ENCODE results near the gene OGG1.

Gene OGG1

GRCh38 chr3:9787714-9788113 lies 38.0 kb downstream of the OGG1 start:
- DNase-seq: no peak

DNA sequence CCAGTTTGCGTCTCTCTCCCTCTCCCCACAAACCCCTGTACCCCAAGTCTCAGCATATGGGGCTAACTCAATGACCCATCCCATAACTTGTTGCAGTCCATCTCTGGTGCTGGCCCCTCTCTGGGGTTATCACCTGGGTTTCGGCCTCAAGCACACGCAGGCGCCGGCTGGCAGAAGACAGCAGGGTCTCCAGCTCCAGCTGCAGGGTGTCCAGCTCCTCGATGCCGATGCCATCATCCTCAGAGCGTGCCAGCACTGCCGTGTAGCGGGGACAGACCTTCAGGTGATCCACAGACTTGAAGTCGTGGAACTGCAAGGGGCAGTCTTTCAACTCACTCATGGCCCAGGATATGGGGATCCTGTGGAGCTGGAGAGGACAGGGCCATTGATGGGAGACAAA lies 41.4 kb downstream of the OGG1 start:
- DNase-seq: no peak

GRCh38 chr3:9791790-9792404 lies 42.1 kb downstream of the OGG1 start:
- DNase-seq: no peak

DNA sequence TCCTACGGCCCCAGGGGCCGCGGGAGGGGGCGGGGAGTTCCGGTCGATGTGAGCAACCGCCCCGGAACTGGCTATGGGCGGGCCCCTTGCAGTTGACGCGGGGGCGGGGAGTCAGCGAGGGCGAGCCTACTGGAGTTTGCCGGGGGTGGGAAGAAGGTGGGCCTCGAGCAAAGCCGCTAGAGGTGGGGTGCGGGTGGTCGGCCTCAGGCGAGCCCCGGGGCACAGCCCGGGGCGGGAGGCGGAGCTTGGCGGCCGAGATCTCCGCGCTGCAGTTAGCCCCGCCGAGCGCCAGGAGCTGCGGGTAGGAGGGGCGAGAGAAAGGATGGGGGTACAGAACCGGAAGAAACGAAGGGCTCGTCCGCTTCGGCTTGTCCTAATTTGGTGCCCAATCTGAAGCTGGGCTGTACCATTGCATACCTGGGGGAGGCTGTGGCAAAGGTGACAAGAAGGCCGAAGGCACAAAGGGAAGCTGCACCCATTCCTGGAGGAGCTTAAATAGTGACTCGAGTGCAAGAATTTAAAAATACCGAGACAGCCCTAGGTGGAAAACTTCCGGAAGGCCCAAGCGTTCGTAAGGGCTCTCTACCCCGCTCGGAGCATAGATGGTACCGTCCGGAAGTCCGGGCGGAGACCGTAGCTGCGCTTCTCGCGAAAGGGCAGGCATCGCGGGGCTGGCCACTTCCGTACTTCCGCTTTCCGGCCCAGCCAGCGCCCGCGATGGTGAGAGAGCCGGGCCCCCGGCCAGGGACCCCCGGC lies 42.8 kb downstream of the OGG1 start, which contains the start of the genes ARPC4 and TADA3:
Gene ARPC4, plus strand, starts transcription at position 678 of the 756 bp plus-strand sequence. Its CDS starts 40 bp downstream, at position 718.
Gene TADA3, minus strand, starts transcription at position 69 of the 756 bp plus-strand sequence. CDS start 1,007 bp downstream, outside the sequence.
- DNase-seq: peak; percentile 94

DNA sequence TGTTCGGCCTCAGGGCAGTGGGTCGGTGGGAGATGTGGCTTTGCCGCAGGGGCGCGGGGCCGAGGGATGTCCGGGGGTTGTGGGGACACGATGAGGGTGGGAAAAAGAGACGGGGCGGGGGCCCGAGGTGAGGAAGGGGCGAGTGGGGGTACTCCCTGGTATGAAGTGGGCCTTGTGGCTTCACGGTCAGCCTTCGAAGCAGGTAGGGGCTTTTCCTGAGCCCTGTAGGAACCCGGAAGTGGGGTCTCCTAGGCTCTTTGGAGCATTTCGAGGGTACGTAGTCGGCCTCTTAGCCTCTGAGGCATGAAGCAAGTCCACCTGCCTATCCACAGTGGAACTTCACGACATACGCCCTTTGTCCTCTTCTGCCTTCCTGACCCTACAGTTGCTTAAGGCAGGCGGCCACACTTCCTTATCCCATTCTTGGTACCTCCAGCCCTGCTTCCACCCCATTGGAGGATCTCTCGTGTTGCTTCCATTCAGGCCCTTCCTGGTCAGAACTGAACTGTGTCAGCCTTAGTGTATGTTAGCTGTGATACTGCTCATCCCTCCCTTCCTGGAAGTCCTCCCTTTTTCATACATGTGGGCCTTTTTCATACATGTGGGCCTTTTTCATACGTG lies 43.5 kb downstream of the OGG1 start:
- DNase-seq: peak; percentile 51

DNA sequence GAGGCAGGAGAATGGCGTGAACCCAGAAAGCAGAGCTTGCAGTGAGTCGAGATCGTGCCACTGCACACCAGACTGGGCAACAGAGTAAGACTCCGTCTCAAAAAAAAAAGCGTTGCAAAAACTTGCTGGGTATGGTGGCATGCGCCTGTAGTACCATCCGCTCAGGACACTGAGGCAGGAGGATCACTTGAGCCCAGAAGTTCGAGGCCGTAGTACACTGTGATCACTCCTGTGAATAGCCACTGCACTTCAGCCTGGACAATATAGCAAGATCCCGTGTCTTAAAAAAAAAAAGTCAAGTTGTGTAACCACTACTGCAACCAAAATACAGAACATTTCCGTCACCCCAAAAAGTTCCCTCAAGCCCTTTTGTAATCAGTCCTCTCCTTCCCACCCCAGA lies 44.6 kb downstream of the OGG1 start:
- no peak for DNase-seq

- no peak for DNase-seq
Measured at GRCh38 chr3:9795207-9795606, 45.5 kb downstream of the OGG1 start.

DNA sequence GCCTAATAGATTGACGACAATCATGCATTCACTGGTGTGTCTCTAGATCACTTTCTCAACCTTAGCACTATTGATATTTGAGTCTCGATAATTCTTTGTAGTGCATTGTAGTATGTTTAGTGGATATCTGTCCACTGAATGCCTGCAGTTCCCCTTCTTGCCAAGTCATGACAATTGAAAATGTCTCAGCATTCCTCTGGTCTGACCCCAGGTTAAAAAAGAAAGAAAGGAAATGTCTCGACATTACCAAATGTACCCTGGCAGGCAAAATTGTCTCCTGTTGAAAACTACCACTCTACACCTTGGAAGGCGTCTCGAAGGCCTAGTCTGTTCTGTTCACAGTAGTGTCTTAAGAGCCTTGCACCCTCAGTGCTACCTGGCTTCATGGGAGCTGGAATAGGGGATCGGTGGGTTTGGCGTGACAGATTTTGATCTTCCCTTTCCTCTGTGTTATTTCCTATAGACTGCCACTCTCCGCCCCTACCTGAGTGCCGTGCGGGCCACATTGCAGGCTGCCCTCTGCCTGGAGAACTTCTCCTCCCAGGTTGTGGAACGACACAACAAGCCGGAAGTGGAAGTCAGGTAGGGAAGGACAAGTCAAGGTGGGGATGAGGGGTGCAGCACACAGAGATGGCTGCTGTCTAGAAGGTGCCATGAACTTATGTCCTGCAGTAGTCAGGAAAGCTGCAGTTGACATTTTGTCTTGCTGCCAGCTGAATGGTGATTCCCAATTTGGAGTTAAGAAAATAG lies 47.6 kb downstream of the OGG1 start:
- DNase-seq: no peak

GRCh38 chr3:9800529-9800928 lies 50.8 kb downstream of the OGG1 start:
- no peak for DNase-seq

GRCh38 chr3:9803494-9803893 lies 53.7 kb downstream of the OGG1 start:
- no peak for DNase-seq

DNA sequence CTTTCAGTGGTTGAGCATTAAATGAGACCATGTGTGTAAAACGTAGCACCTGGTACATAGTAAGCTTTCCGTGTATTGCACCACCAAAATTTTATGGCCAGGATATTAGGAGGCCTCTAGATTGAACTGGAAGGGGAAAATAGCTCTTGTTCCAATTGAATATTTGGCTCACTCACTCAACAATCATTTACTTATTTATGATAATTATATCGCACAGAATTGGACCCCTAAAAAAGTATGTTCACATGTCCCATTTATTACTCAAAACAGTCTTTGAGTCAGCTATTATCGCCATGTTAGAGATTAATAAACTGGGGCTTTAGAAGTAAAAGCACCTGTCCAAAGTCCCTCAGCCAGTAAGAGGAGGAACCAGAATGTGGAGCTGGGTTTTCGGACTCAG lies 55.2 kb downstream of the OGG1 start:
- no peak for DNase-seq

DNA sequence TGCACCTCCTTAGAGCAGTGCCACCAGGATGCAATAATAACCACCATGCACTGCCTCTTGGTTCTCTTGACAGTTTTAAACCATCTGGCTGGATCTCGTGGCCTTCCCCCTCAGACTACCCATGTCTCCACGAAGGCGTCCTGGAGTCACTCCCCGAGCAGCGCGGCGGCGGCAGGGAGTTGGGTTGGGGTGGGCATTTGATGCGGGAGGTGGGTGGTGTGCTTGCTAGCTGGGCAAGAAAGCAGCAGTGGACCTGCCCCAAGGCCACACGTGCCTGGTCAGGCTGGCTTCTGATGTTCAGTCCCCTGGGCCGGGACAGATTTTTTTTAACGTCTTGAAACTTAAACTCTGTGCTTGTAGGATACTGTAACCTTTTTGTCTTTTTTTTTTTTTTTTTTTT lies 56.4 kb downstream of the OGG1 start:
- DNase-seq: no peak
